CD14-positive monocyte (primary cell): ENCODE measurements around the gene PPP1R2. TPM values are rescaled to one million over a fixed set of nuclear protein-coding genes. Genes with fewer than 3 reads are reported as not detected.

Source experiments
- DNase-seq, 3 donors: peaks; one replicate each; pipeline ENCODE4 v3.0.0-alpha.2; 2011 to 2022
- H2AFZ ChIP-seq: 2 replicates; pipeline ENCODE4 v1.6.0; 2012; ENCODE audit warnings: mild to moderate bottlenecking, low read depth, low read length, inconsistent platforms; ENCODE audit not compliant: insufficient read depth, poor library complexity, severe bottlenecking
- H3K27ac ChIP-seq, 2 donors: 1 replicate in 1 of 2; 2 replicates in 1 of 2; pipeline ENCODE4 v1.5.1; 2012 to 2013; ENCODE audit warnings: low read length in 2 of 2, control low read depth in 1 of 2, inconsistent platforms in 1 of 2, low read depth in 1 of 2, mild to moderate bottlenecking in 1 of 2
- H3K27me3 ChIP-seq, 2 donors: one replicate each; pipeline versions ENCODE4 v1.6.0 to v1.6.1; 2011 to 2013; ENCODE audit warnings: low read length in 2 of 2; ENCODE audit not compliant: control insufficient read depth in 2 of 2, insufficient read depth in 2 of 2
- H3K36me3 ChIP-seq, 2 donors: replicated peaks in 1 of 2; 1 replicate in 1 of 2; 2 replicates in 1 of 2; pipeline versions ENCODE4 v1.5.1 to v1.6.1; 2012 to 2013; ENCODE audit warnings: low read length in 2 of 2, control low read depth in 1 of 2, inconsistent platforms in 1 of 2, mild to moderate bottlenecking in 1 of 2; ENCODE audit not compliant: insufficient read depth in 2 of 2, control insufficient read depth in 1 of 2
- H3K4me1 ChIP-seq, 2 donors: 1 replicate in 1 of 2; 2 replicates in 1 of 2; pipeline versions ENCODE4 v1.5.1 to v1.6.1; 2012 to 2013; ENCODE audit warnings: low read length in 2 of 2, control low read depth in 1 of 2, inconsistent platforms in 1 of 2, mild to moderate bottlenecking in 1 of 2, moderate library complexity in 1 of 2; ENCODE audit not compliant: insufficient read depth in 2 of 2, control insufficient read depth in 1 of 2
- H3K4me2 ChIP-seq: replicated peaks from 2 replicates; pipeline ENCODE3; 2012; ENCODE audit warnings: low read length, moderate library complexity, mild to moderate bottlenecking; ENCODE audit not compliant: poor library complexity, severe bottlenecking; ENCODE audit errors: extremely low read depth
- H3K4me3 ChIP-seq, 3 experiments: fragments of 200-600 bp in 1 of 3; sonication (generic) in 1 of 3; replicated peaks in 1 of 3; 1 replicate in 2 of 3; 2 replicates in 1 of 3; pipeline ENCODE4 v1.5.1; 2011 to 2013; ENCODE audit warnings: low read length in 3 of 3, mild to moderate bottlenecking in 3 of 3, control low read depth in 2 of 3, low read depth in 2 of 3, inconsistent platforms in 1 of 3, moderate library complexity in 1 of 3
- H3K79me2 ChIP-seq: 2 replicates; pipeline ENCODE4 v1.6.0; 2012; ENCODE audit warnings: mild to moderate bottlenecking, control low read depth, inconsistent platforms, low read length, moderate library complexity; ENCODE audit not compliant: insufficient read depth
- H3K9ac ChIP-seq: 2 replicates; pipeline ENCODE4 v1.6.0; 2017; ENCODE audit warnings: low read length, mild to moderate bottlenecking; ENCODE audit not compliant: insufficient read depth, poor library complexity, severe bottlenecking
- H3K9me3 ChIP-seq, 2 donors: replicated peaks in 1 of 2; 1 replicate in 1 of 2; 2 replicates in 1 of 2; pipeline versions ENCODE4 v1.5.1 to v1.6.1; 2012 to 2013; ENCODE audit warnings: low read length in 2 of 2, control low read depth in 1 of 2; ENCODE audit not compliant: control insufficient read depth in 1 of 2, insufficient read depth in 1 of 2
- H4K20me1 ChIP-seq: 2 replicates; pipeline ENCODE4 v1.6.0; 2012; ENCODE audit warnings: mild to moderate bottlenecking, low read length, control low read depth, moderate library complexity; ENCODE audit not compliant: insufficient read depth
- H3K27ac Mint-ChIP-seq, 7 donors: one replicate each; pipeline ENCODE4 v1.8.0; 2020; ENCODE audit warnings: mild to moderate bottlenecking in 7 of 7, mixed read lengths in 7 of 7, moderate library complexity in 6 of 7, inconsistent platforms in 2 of 7
- H3K27me3 Mint-ChIP-seq, 3 donors: one replicate each; pipeline ENCODE4 v1.8.0; 2021 to 2022; ENCODE audit warnings: low read depth in 3 of 3, mild to moderate bottlenecking in 3 of 3, mixed read lengths in 3 of 3, moderate library complexity in 3 of 3, inconsistent platforms in 1 of 3
- H3K36me3 Mint-ChIP-seq, 2 donors: one replicate each; pipeline ENCODE4 v1.8.0; 2020; ENCODE audit warnings: mixed read lengths in 2 of 2, inconsistent platforms in 1 of 2, mild to moderate bottlenecking in 1 of 2
- H3K4me1 Mint-ChIP-seq: one replicate; pipeline ENCODE4 v1.8.0; 2020; ENCODE audit warnings: mild to moderate bottlenecking, mixed read lengths
- H3K4me3 Mint-ChIP-seq, 2 donors: one replicate each; pipeline ENCODE4 v1.8.0; 2020; ENCODE audit warnings: mild to moderate bottlenecking in 2 of 2, mixed read lengths in 2 of 2, moderate library complexity in 1 of 2
- H3K9me3 Mint-ChIP-seq, 7 donors: one replicate each; pipeline ENCODE4 v1.8.0; 2020 to 2022; ENCODE audit warnings: mixed read lengths in 7 of 7, mild to moderate bottlenecking in 6 of 7, moderate library complexity in 6 of 7, inconsistent platforms in 2 of 7
- WGBS: methylation state at CpG from one replicate; pipeline ENCODE4 v1.1.5; 2013; ENCODE audit warnings: missing lambda C conversion rate; ENCODE audit not compliant: insufficient coverage; 5-methylcytosine and 5-hydroxymethylcytosine counted together
- intact Hi-C, 2 donors: fragments of 100-400 bp; cut with micrococcal nuclease; formaldehyde crosslinking; loops; one replicate each; pipeline versions ENCODE4 v1.15.0 to v1.15.1; 2023
- polyA plus RNA-seq, 3 donors: library from polyadenylated mRNA; depleted of rRNA in 1 of 3; unstranded in 2 of 3; stranded (reverse) in 1 of 3; fragments of 300-500 nt in 2 of 3; fragments of >200 nt in 1 of 3; fragmentation: Illumina TruSeq in 2 of 3; gene quantifications; 1 replicate in 2 of 3; 2 replicates in 1 of 3; pipeline ENCODE4 v1.2.3, GENCODE V29; 2012 to 2021
- TF ChIP-seq, protein P1 (sequence below): fragments of 200-600 bp; IDR thresholded peaks from one replicate; pipeline ENCODE4 v1.8.0; 2022; ENCODE audit warnings: antibody characterized with exemption, mild to moderate bottlenecking

Gene PPP1R2
- polyA plus RNA-seq, 3 donors: 21.0 to 121 (median 118) TPM

DNA sequence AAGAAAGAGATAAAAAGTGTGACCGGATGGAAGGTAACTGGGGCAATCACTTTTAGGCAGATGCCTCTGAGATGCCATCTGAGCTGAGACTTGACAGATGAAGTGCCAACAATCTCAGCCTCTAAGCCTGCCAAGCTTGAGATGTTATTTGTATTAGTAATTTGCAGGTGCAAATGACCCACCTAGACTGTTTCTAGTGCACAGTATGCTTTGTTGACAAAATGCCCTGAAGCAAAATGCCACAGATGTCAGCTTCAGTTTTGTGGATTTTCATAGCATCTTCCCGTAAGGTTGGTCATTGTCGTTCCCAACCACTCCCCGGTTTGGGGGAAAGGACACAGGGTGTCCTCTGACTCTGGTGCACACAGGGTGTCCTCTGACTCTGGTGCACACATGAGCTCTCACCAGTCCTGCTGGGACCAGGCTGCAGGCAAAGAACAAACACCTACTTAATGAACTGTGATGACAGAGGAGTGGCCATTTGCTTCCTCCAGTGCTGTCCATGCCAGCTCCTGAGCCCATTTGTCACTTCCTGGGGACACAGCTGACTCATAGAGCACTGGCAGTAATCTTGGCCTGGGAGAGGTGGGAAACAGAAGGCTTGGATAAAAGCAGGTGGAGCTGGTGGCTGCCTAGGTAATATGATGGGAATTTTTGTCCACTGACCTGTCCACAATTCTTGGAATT is 16.7 kb upstream of the PPP1R2 start:
- no peaks in the 10 kb centered on the region for H3K9me3 ChIP-seq
- TF ChIP-seq, protein P1, sequence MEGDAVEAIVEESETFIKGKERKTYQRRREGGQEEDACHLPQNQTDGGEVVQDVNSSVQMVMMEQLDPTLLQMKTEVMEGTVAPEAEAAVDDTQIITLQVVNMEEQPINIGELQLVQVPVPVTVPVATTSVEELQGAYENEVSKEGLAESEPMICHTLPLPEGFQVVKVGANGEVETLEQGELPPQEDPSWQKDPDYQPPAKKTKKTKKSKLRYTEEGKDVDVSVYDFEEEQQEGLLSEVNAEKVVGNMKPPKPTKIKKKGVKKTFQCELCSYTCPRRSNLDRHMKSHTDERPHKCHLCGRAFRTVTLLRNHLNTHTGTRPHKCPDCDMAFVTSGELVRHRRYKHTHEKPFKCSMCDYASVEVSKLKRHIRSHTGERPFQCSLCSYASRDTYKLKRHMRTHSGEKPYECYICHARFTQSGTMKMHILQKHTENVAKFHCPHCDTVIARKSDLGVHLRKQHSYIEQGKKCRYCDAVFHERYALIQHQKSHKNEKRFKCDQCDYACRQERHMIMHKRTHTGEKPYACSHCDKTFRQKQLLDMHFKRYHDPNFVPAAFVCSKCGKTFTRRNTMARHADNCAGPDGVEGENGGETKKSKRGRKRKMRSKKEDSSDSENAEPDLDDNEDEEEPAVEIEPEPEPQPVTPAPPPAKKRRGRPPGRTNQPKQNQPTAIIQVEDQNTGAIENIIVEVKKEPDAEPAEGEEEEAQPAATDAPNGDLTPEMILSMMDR: no peak
- Mint-ChIP-seq H3K4me3 (no peak overlapping the region), H3K4me1 (no peaks in the 10 kb centered on the region), H3K36me3 (no peaks in the 10 kb centered on the region), H3K9me3 (peaks cover 0 to 3% (median 0%) of the 10 kb centered on the region in 7 donors), H3K27ac (no peak overlapping the region), H3K27me3 (peaks cover 10 to 20% (median 13%) of the 10 kb centered on the region in 3 donors)
- no peaks in the 10 kb centered on the region for H4K20me1 ChIP-seq
- no peak overlapping the region for H2AFZ ChIP-seq
- H3K27me3 ChIP-seq: no peaks in the 10 kb centered on the region
- no peaks in the 10 kb centered on the region for H3K36me3 ChIP-seq
- intact Hi-C loops: no loop called here
- H3K79me2 ChIP-seq: no peaks in the 10 kb centered on the region
- 95% methylated on average over 4 of the region's 4 CpGs for WGBS
- no peak for DNase-seq
- H3K9ac ChIP-seq: no peak overlapping the region
- no peak overlapping the region for H3K27ac ChIP-seq
- no peaks in the 10 kb centered on the region for H3K4me1 ChIP-seq
- no peak overlapping the region for H3K4me3 ChIP-seq
- no peak overlapping the region for H3K4me2 ChIP-seq

DNA sequence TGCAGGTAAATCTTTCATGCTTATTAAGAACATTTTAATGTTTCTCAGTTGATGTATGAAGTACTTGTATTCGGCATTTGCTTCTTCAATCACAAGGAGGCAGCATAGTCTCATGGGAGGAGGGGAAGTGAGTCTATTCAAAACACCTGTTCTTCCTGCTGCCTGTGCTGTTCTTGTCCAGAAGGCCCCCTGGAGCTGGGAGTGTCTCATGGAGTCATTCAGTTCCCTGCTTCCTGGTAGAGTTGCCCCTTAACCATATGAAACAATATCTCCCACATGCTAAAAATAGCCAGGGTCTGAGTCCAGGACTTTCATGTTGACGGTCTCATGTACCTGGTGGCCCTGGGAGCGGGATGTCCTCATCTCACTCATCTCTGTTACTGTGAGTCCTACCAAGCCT is 15.5 kb upstream of the PPP1R2 start:
- Histone ChIP-seq H3K9me3 (no peaks in the 10 kb centered on the region), H3K4me2 (no peak overlapping the region), H3K79me2 (no peaks in the 10 kb centered on the region), H3K36me3 (no peaks in the 10 kb centered on the region), H3K4me1 (no peaks in the 10 kb centered on the region), H3K27me3 (no peaks in the 10 kb centered on the region), H4K20me1 (no peaks in the 10 kb centered on the region), H3K27ac (no peak overlapping the region), H3K4me3 (no peak overlapping the region), H3K9ac (no peak overlapping the region), H2AFZ (no peak overlapping the region)
- Mint-ChIP-seq H3K9me3 (peaks cover 0 to 3% (median 0%) of the 10 kb centered on the region in 7 donors), H3K36me3 (no peaks in the 10 kb centered on the region), H3K27ac (no peak overlapping the region), H3K27me3 (peaks cover 10 to 23% (median 15%) of the 10 kb centered on the region in 3 donors), H3K4me3 (no peak overlapping the region), H3K4me1 (no peaks in the 10 kb centered on the region)
- WGBS: no CpG with 5 or more reads among the region's 3 CpGs
- DNase-seq: no peak
- intact Hi-C loops: no loop called here
- TF ChIP-seq, protein P1: no peak
